Cardiac muscle cell (in vitro differentiated cells and primary cell): ENCODE measurements around the gene ZEB2. TPM values are rescaled to one million over a fixed set of nuclear protein-coding genes. Genes with fewer than 3 reads are reported as not detected.
"Not testable (repeated sequence)": the region's sequence is repeated elsewhere in the genome, so short reads cannot be mapped to it uniquely, and the experiment has no call there.

Source experiments
- DNase-seq, 2 donors: peaks; one replicate each; pipeline versions ENCODE4 v3.0.0 to v3.0.0-alpha.2; 2010 to 2017; ENCODE audit warnings: low read depth in 1 of 2, low spot score in 1 of 2
- H3K27ac ChIP-seq: fragments of 200-600 bp; sonication (generic); 2 replicates; pipeline ENCODE4 v1.5.1; 2016
- H3K27me3 ChIP-seq: fragments of 200-600 bp; sonication (generic); 2 replicates; pipeline ENCODE4 v1.6.0; 2016; ENCODE audit warnings: control low read depth
- H3K36me3 ChIP-seq: fragments of 200-600 bp; sonication (generic); 2 replicates; pipeline ENCODE4 v1.5.1; 2016; ENCODE audit warnings: control low read depth
- H3K4me1 ChIP-seq: fragments of 200-600 bp; sonication (generic); 2 replicates; pipeline ENCODE4 v1.8.1; 2017; ENCODE audit warnings: low read depth, mild to moderate bottlenecking, mixed run types
- H3K4me3 ChIP-seq: fragments of 200-600 bp; sonication (generic); 2 replicates; pipeline ENCODE4 v1.5.1; 2016; ENCODE audit warnings: mild to moderate bottlenecking
- H3K9me3 ChIP-seq: fragments of 200-600 bp; sonication (generic); 2 replicates; pipeline ENCODE4 v1.5.1; 2017; ENCODE audit warnings: low read depth, mild to moderate bottlenecking, control low read depth
- CTCF ChIP-seq: IDR thresholded peaks from 2 replicates; pipeline ENCODE4 v1.5.1; 2012; ENCODE audit warnings: low read depth, mild to moderate bottlenecking, low read length
- polyA plus RNA-seq: library from polyadenylated mRNA; unstranded; fragments of >200 nt; fragmentation: Nextera tagmentation; extraction: Ambion mirVana; gene quantifications from 2 replicates; pipeline ENCODE4 v1.2.1, GENCODE V29; 2016
- total RNA-seq: library from RNA; depleted of rRNA; stranded (reverse); fragments of >200 nt; gene quantifications from 2 replicates; pipeline ENCODE4 v1.2.3, GENCODE V29; 2016

The ZEB2 gene
- total and polyA plus RNA-seq, 2 experiments from 2014 or later: 16.8 to 41.2 TPM

- H3K9me3 ChIP-seq: no peaks in the 10 kb centered on the region
- no peaks in the 10 kb centered on the region for H3K27me3 ChIP-seq
- H3K27ac ChIP-seq: no peak overlapping the region
- H3K4me1 ChIP-seq: peaks cover 9% of the 10 kb centered on the region
- no peaks in the 10 kb centered on the region for H3K36me3 ChIP-seq
- peak; percentile 23 to 78 for DNase-seq
- no peak overlapping the region for H3K4me3 ChIP-seq
- TF ChIP-seq CTCF: no peak
These were observed 148.9 kb downstream of the ZEB2 start for GRCh38 chr2:144370937-144371584.

GRCh38 chr2:144369416-144369815, 150.5 kb downstream of the ZEB2 start:
- DNase-seq: no peak
- no peaks in the 10 kb centered on the region for H3K9me3 ChIP-seq
- H3K4me3 ChIP-seq: no peak overlapping the region
- no peaks in the 10 kb centered on the region for H3K27me3 ChIP-seq
- peaks cover 9% of the 10 kb centered on the region for H3K4me1 ChIP-seq
- no peak for TF ChIP-seq CTCF
- no peak overlapping the region for H3K27ac ChIP-seq
- H3K36me3 ChIP-seq: no peaks in the 10 kb centered on the region

- peaks cover 9% of the 10 kb centered on the region for H3K4me1 ChIP-seq
- H3K27ac ChIP-seq: no peak overlapping the region
- no peaks in the 10 kb centered on the region for H3K36me3 ChIP-seq
- H3K4me3 ChIP-seq: no peak overlapping the region
- DNase-seq: no peak
- H3K9me3 ChIP-seq: no peaks in the 10 kb centered on the region
- no peak for TF ChIP-seq CTCF
- H3K27me3 ChIP-seq: no peaks in the 10 kb centered on the region
These were observed 153.0 kb downstream of the ZEB2 start for GRCh38 chr2:144366825-144367429.

GRCh38 chr2:144364944-144365738, 154.8 kb downstream of the ZEB2 start:
- Histone ChIP-seq H3K4me3 (no peak overlapping the region), H3K9me3 (no peaks in the 10 kb centered on the region), H3K36me3 (no peaks in the 10 kb centered on the region), H3K27me3 (no peaks in the 10 kb centered on the region), H3K27ac (no peak overlapping the region), H3K4me1 (no peaks in the 10 kb centered on the region)
- DNase-seq: no peak
- TF ChIP-seq CTCF: no peak

- H3K4me3 ChIP-seq, H3K27ac ChIP-seq, H3K36me3 ChIP-seq, H3K27me3 ChIP-seq, H3K9me3 ChIP-seq, H3K4me1 ChIP-seq, DNase-seq: not testable (repeated sequence)
These were observed 155.7 kb downstream of the ZEB2 start for GRCh38 chr2:144364247-144364646.

- Histone ChIP-seq H3K36me3 (no peaks in the 10 kb centered on the region), H3K4me1 (no peaks in the 10 kb centered on the region), H3K4me3 (no peak overlapping the region), H3K27me3 (no peaks in the 10 kb centered on the region), H3K27ac (no peak overlapping the region), H3K9me3 (no peaks in the 10 kb centered on the region)
- no peak for DNase-seq
- TF ChIP-seq CTCF: no peak
These were observed 157.5 kb downstream of the ZEB2 start for GRCh38 chr2:144362401-144362800.
